B cell (primary cell): ENCODE data around the gene PLEKHA3. TPM values are rescaled to one million over a fixed set of nuclear protein-coding genes. Genes with fewer than 3 reads are reported as not detected.

ENCODE experiments used
- ATAC-seq: fragments of 200-7000 bp; cut with Tn5 transposase; one replicate; pipeline ENCODE4 v1.10.0; 2021; ENCODE audit warnings: low read depth, mild to moderate bottlenecking, moderate number of reproducible peaks, moderate library complexity
- CTCF ChIA-PET: fragments of 350-600 bp; sonication (Branson Sonifier 250); formaldehyde crosslinking; loops from one replicate; lab custom pipeline; 2021; ENCODE audit warnings: antibody characterized with exemption, inconsistent platforms; lab: Charles Lee
- POLR2A ChIA-PET: fragments of 350-600 bp; sonication (Branson Sonifier 250); formaldehyde crosslinking; loops from one replicate; lab custom pipeline; 2021; ENCODE audit warnings: antibody characterized with exemption; lab: Charles Lee
- DNase-seq: peaks from one replicate; pipeline ENCODE4 v3.0.0; 2013
- H2AFZ ChIP-seq: 2 replicates; pipeline ENCODE4 v1.6.1; 2012; ENCODE audit warnings: mild to moderate bottlenecking, low read depth, low read length; ENCODE audit not compliant: insufficient read depth, poor library complexity, severe bottlenecking
- H3K27ac ChIP-seq, 2 donors: 1 replicate in 1 of 2; 2 replicates in 1 of 2; pipeline ENCODE4 v1.5.1; 2012 to 2013; ENCODE audit warnings: low read length in 2 of 2, mild to moderate bottlenecking in 2 of 2, moderate library complexity in 1 of 2
- H3K27me3 ChIP-seq, 4 experiments: fragments of 200-600 bp in 1 of 4; sonication (generic) in 1 of 4; replicated peaks in 1 of 4; 1 replicate in 2 of 4; 2 replicates in 2 of 4; pipeline versions ENCODE4 v1.6.1 to v1.7.0; 2013 to 2016; ENCODE audit warnings: low read length in 3 of 4, mild to moderate bottlenecking in 2 of 4, mixed read lengths in 1 of 4, moderate library complexity in 1 of 4; ENCODE audit not compliant: insufficient read depth in 4 of 4, control insufficient read depth in 3 of 4; ENCODE audit errors: control extremely low read depth in 1 of 4
- H3K36me3 ChIP-seq, 2 experiments: replicated peaks in 1 of 2; 1 replicate in 1 of 2; 2 replicates in 1 of 2; pipeline versions ENCODE4 v1.6.1 to v1.7.1; 2013; ENCODE audit warnings: low read length in 1 of 2; ENCODE audit not compliant: insufficient read depth in 2 of 2, control insufficient read depth in 1 of 2; ENCODE audit errors: control extremely low read depth in 1 of 2, extremely low read depth in 1 of 2
- H3K4me1 ChIP-seq, 2 donors: fragments of 200-600 bp in 1 of 2; sonication (generic) in 1 of 2; 1 replicate in 1 of 2; 2 replicates in 1 of 2; pipeline versions ENCODE4 v1.5.1 to v1.6.1; 2013 to 2017; ENCODE audit warnings: low read length in 2 of 2; ENCODE audit not compliant: control insufficient read depth in 2 of 2, insufficient read depth in 2 of 2
- H3K4me2 ChIP-seq: replicated peaks from 2 replicates; pipeline ENCODE3; 2012; ENCODE audit warnings: mild to moderate bottlenecking, low read depth, low read length; ENCODE audit not compliant: poor library complexity, severe bottlenecking
- H3K4me3 ChIP-seq, 5 experiments: fragments of 200-600 bp in 1 of 5; sonication (generic) in 1 of 5; 1 replicate in 3 of 5; 2 replicates in 2 of 5; pipeline versions ENCODE4 v1.5.1 to v1.7.0; 2011 to 2016; ENCODE audit warnings: low read length in 4 of 5, mild to moderate bottlenecking in 4 of 5, low read depth in 2 of 5, control low read depth in 1 of 5, moderate library complexity in 1 of 5; ENCODE audit not compliant: insufficient read depth in 1 of 5; ENCODE audit errors: control extremely low read depth in 1 of 5, extremely low read depth in 1 of 5
- H3K79me2 ChIP-seq: fragments of 200-600 bp; sonication (generic); one replicate; pipeline ENCODE4 v1.6.0; 2016; ENCODE audit warnings: low read length; ENCODE audit not compliant: control insufficient read depth, insufficient read depth
- H3K9ac ChIP-seq: fragments of 200-600 bp; sonication (generic); 2 replicates; pipeline ENCODE4 v1.6.1; 2017; ENCODE audit warnings: mild to moderate bottlenecking, low read length, moderate library complexity
- H3K9me3 ChIP-seq, 3 donors: one replicate each; pipeline versions ENCODE4 v1.6.1 to v1.7.1; 2013; ENCODE audit warnings: low read length in 2 of 3; ENCODE audit not compliant: control insufficient read depth in 2 of 3, insufficient read depth in 1 of 3; ENCODE audit errors: control extremely low read depth in 1 of 3
- H4K20me1 ChIP-seq: 2 replicates; pipeline ENCODE4 v1.6.0; 2012; ENCODE audit warnings: mild to moderate bottlenecking, low read length; ENCODE audit not compliant: insufficient read depth, control insufficient read depth, poor library complexity, severe bottlenecking
- H3K27ac Mint-ChIP-seq: one replicate; pipeline ENCODE4 v1.8.0; 2021; ENCODE audit warnings: mixed read lengths
- H3K27me3 Mint-ChIP-seq: one replicate; pipeline ENCODE4 v1.8.0; 2021; ENCODE audit warnings: mixed read lengths
- H3K4me1 Mint-ChIP-seq: one replicate; pipeline ENCODE4 v1.8.0; 2021; ENCODE audit warnings: mixed read lengths
- H3K4me3 Mint-ChIP-seq: one replicate; pipeline ENCODE4 v1.8.0; 2021; ENCODE audit warnings: mixed read lengths
- H3K9me3 Mint-ChIP-seq: one replicate; pipeline ENCODE4 v1.8.0; 2022; ENCODE audit warnings: mixed read lengths; ENCODE audit not compliant: insufficient read depth
- EZH2 ChIP-seq: IDR thresholded peaks from 2 replicates; pipeline ENCODE4 v1.6.1; 2012; ENCODE audit warnings: borderline replicate concordance, low read depth, mild to moderate bottlenecking, moderate library complexity, low read length; ENCODE audit not compliant: insufficient read depth, poor library complexity, severe bottlenecking
- WGBS: methylation state at CpG from one replicate; pipeline ENCODE4 v1.1.5; 2013; ENCODE audit warnings: missing lambda C conversion rate; ENCODE audit not compliant: insufficient coverage; 5-methylcytosine and 5-hydroxymethylcytosine counted together
- intact Hi-C: fragments of 100-400 bp; cut with micrococcal nuclease; formaldehyde crosslinking; loops from one replicate; pipeline ENCODE4 v1.10.0; 2022
- polyA plus RNA-seq: library from polyadenylated mRNA; depleted of rRNA; stranded (reverse); fragments of >200 nt; gene quantifications from 2 replicates; pipeline ENCODE4 v1.2.3, GENCODE V29; 2012
- total RNA-seq, 2 donors: library from RNA; stranded (reverse); fragments of 120-200 nt in 1 of 2; gene quantifications; 1 replicate in 1 of 2; 2 replicates in 1 of 2; pipeline versions ENCODE4 v1.2.3 to v1.2.4, GENCODE V29; 2013 to 2022
- TF ChIP-seq, protein P1 (sequence below): fragments of 200-600 bp; IDR thresholded peaks from one replicate; pipeline ENCODE4 v1.8.0; 2022; ENCODE audit warnings: antibody characterized with exemption, mild to moderate bottlenecking

The PLEKHA3 gene
- total and polyA plus RNA-seq, 2 donors (not counting 1 experiment from before 2014, with no cell fraction given) = 4.8 to 29.3 TPM

DNA sequence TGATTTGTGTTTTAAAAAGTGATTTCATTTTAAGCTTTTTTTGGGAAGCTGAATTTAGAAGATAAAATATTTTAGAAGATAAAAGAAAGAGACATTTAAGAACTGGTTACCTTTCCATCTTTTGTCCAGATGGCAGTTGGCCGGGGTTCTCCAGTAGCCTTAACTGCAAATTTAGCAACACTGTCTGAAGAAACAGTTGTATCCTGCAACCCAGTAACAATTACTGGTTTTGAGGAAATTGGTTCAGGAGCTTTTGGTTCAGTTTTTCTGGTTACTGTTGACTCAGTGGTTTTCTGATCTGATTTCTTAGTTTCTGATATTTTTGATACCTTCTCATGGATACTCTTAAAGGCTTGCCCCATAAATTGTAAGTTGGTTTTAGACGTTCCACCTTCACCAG is 49.9 kb downstream of the PLEKHA3 start:
- Histone ChIP-seq H3K27ac (peak overlapping the region; percentile 57 to 73), H3K4me3 (no peak overlapping the region), H3K79me2 (peaks cover 56% of the 10 kb centered on the region), H3K27me3 (no peaks in the 10 kb centered on the region), H3K9me3 (no peaks in the 10 kb centered on the region), H2AFZ (no peak overlapping the region), H4K20me1 (no peaks in the 10 kb centered on the region), H3K36me3 (peaks cover 1 to 39% of the 10 kb centered on the region in 2 experiments), H3K4me1 (peaks cover 10 to 26% of the 10 kb centered on the region in 2 donors), H3K4me2 (peak overlapping the region; percentile 43), H3K9ac (peak overlapping the region; percentile 38)
- ChIA-PET CTCF (interaction anchor here (0.9 kb wide), 1 partner anchor 116 kb away, joined by 3 read pairs; no protein-coding TSS in a partner anchor), POLR2A (interaction anchor here (1.3 kb wide), 1 partner anchor 79 kb away, joined by 4 read pairs; the partner anchor contains the start of genes PJVK and PRKRA)
- no peaks in the 10 kb centered on the region for H3K9me3 Mint-ChIP-seq
- intact Hi-C loops = loop anchor here (2.0 kb wide), 2 partner anchors 51 to 79 kb away; partner anchors contain the start of genes FKBP7, PJVK and PRKRA
- H3K4me3 Mint-ChIP-seq = peak overlapping the region; percentile 85
- no peak for DNase-seq
- no peak for ATAC-seq
- 83% methylated on average over 1 of the region's 2 CpGs for WGBS
- TF ChIP-seq EZH2 = no peak
- TF ChIP-seq, protein P1, sequence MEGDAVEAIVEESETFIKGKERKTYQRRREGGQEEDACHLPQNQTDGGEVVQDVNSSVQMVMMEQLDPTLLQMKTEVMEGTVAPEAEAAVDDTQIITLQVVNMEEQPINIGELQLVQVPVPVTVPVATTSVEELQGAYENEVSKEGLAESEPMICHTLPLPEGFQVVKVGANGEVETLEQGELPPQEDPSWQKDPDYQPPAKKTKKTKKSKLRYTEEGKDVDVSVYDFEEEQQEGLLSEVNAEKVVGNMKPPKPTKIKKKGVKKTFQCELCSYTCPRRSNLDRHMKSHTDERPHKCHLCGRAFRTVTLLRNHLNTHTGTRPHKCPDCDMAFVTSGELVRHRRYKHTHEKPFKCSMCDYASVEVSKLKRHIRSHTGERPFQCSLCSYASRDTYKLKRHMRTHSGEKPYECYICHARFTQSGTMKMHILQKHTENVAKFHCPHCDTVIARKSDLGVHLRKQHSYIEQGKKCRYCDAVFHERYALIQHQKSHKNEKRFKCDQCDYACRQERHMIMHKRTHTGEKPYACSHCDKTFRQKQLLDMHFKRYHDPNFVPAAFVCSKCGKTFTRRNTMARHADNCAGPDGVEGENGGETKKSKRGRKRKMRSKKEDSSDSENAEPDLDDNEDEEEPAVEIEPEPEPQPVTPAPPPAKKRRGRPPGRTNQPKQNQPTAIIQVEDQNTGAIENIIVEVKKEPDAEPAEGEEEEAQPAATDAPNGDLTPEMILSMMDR = no peak
- H3K27me3 Mint-ChIP-seq = no peaks in the 10 kb centered on the region
- peaks cover 36% of the 10 kb centered on the region for H3K4me1 Mint-ChIP-seq
- H3K27ac Mint-ChIP-seq = peak overlapping the region; percentile 87

DNA sequence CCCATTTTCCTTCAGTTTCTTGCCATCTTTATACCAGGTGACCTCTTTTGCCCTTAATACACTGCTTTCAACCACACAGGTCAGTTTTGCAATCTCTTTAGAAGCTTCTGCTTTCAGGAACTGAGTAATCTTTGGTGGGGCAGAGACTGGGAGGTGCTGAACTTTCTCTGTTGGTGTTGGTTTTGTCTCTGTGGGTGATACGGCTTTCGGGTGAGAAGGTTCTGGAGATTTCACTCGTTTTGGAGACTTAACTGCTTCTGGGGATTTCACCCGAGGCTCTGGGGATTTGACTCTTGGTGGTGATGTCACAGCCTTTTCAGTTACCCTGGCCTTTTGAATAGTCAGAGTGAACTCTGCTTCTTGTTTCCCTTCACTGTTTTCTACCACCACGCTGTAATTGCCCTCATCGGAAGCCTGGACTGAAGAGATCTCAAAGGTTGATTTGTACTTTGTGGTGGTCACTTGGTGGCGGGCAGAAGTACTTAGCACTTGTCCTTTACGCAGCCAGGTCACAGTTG is 50.4 kb downstream of the PLEKHA3 start:
- POLR2A ChIA-PET = interaction anchor here (1.1 to 1.3 kb wide), 2 partner anchors 8 to 80 kb away, joined by 3 to 4 read pairs; partner anchors contain the start of genes PJVK and PRKRA
- intact Hi-C loops = loop anchor here (2.0 kb wide), 2 partner anchors 52 to 80 kb away; partner anchors contain the start of genes FKBP7, PJVK and PRKRA

More for the DNA sequence above, 50.4 kb downstream of the PLEKHA3 start:
- Histone ChIP-seq H3K9ac (peak overlapping the region; percentile 38), H3K27me3 (no peaks in the 10 kb centered on the region), H3K27ac (peak overlapping the region; percentile 57 to 73), H3K4me2 (peak overlapping the region; percentile 43), H3K9me3 (no peaks in the 10 kb centered on the region), H2AFZ (peak overlapping the region; percentile 21), H4K20me1 (no peaks in the 10 kb centered on the region), H3K4me1 (peaks cover 10 to 26% of the 10 kb centered on the region in 2 donors), H3K4me3 (peak overlapping the region in 4 of 5 experiments; percentile 3 to 36 (median 11)), H3K36me3 (peaks cover 1 to 39% of the 10 kb centered on the region in 2 experiments), H3K79me2 (peaks cover 57% of the 10 kb centered on the region)
- Mint-ChIP-seq H3K4me3 (peak overlapping the region; percentile 85), H3K4me1 (peaks cover 32% of the 10 kb centered on the region), H3K27me3 (no peaks in the 10 kb centered on the region), H3K9me3 (no peaks in the 10 kb centered on the region), H3K27ac (peak overlapping the region; percentile 87)
- CTCF ChIA-PET = interaction anchor here (0.9 kb wide), 1 partner anchor 116 kb away, joined by 3 read pairs; no protein-coding TSS in a partner anchor
- TF ChIP-seq, protein P1 = no peak
- no peak for TF ChIP-seq EZH2
- ATAC-seq (peak; percentile 90), DNase-seq (peak; percentile 74)
- 51% methylated on average over 5 of the region's 8 CpGs for WGBS
